Small intestine (tissue), 7 donors: ENCODE measurements around the gene TRPV2. TPM values are rescaled to one million over a fixed set of nuclear protein-coding genes. Genes with fewer than 3 reads are reported as not detected.
"Not testable (repeated sequence)": the region's sequence is repeated elsewhere in the genome, so short reads cannot be mapped to it uniquely, and the experiment has no call there.

Experiments
- DNase-seq, 2 donors: peaks; one replicate each; pipeline versions ENCODE4 v3.0.0 to v3.0.0-alpha.2; 2013
- FAIRE-seq: peaks from 2 replicates; lab custom pipeline; 2012; peaks lifted over from hg19 to GRCh38; lab: Jason Lieb, UNC
- H3K27ac ChIP-seq, 3 donors: one replicate each; pipeline ENCODE4 v1.5.1; 2013; ENCODE audit warnings: low read length in 2 of 3, mild to moderate bottlenecking in 2 of 3, control low read depth in 1 of 3, inconsistent platforms in 1 of 3, low read depth in 1 of 3, moderate library complexity in 1 of 3
- H3K27me3 ChIP-seq, 3 donors: one replicate each; pipeline ENCODE4 v1.6.1; 2013; ENCODE audit warnings: low read length in 3 of 3, inconsistent platforms in 1 of 3; ENCODE audit not compliant: control insufficient read depth in 3 of 3, insufficient read depth in 3 of 3
- H3K36me3 ChIP-seq, 3 donors: one replicate each; pipeline ENCODE4 v1.6.1; 2013; ENCODE audit warnings: low read length in 3 of 3, inconsistent platforms in 1 of 3, low read depth in 1 of 3, mild to moderate bottlenecking in 1 of 3, moderate library complexity in 1 of 3; ENCODE audit not compliant: control insufficient read depth in 3 of 3, insufficient read depth in 2 of 3
- H3K4me1 ChIP-seq, 3 donors: one replicate each; pipeline ENCODE4 v1.6.1; 2013; ENCODE audit warnings: low read length in 2 of 3, inconsistent platforms in 1 of 3, low read depth in 1 of 3, mild to moderate bottlenecking in 1 of 3, moderate library complexity in 1 of 3; ENCODE audit not compliant: control insufficient read depth in 3 of 3, insufficient read depth in 2 of 3
- H3K4me3 ChIP-seq, 3 donors: one replicate each; pipeline ENCODE4 v1.5.1; 2013; ENCODE audit warnings: low read length in 3 of 3, control low read depth in 1 of 3, inconsistent platforms in 1 of 3, low read depth in 1 of 3, mild to moderate bottlenecking in 1 of 3, moderate library complexity in 1 of 3
- H3K9me3 ChIP-seq, 2 donors: one replicate each; pipeline ENCODE4 v1.6.1; 2013; ENCODE audit warnings: low read depth in 1 of 2, low read length in 1 of 2; ENCODE audit not compliant: control insufficient read depth in 2 of 2, insufficient read depth in 1 of 2
- WGBS, 3 donors: extraction: QIAGEN DNeasy Blood & Tissue Kit; methylation state at CpG; one replicate each; pipeline ENCODE4 v1.1.7; 2013; 5-methylcytosine and 5-hydroxymethylcytosine counted together
- polyA plus RNA-seq, 4 donors: library from polyadenylated mRNA; stranded (reverse) in 3 of 4; unstranded in 1 of 4; fragments of 200-250 nt in 3 of 4; fragments of 120-200 nt in 1 of 4; gene quantifications; one replicate each; pipeline versions ENCODE4 v1.2.1 to v1.2.3, GENCODE V29; 2013
- donor health status: healthy with polysubstance abuse.
- donor health status: control.
- donor health status: control.
- donor health status: Bipolar disorder and iron deficiency.
- donor health status: healthy.

The TRPV2 gene
- polyA plus RNA-seq, 4 donors, result 0.45 to 9.3 (median 3.3) TPM

GRCh38 chr17:16450028-16450427 is 34.7 kb downstream of the TRPV2 start:
- Histone ChIP-seq H3K36me3 (peaks cover 2 to 94% (median 11%) of the 10 kb centered on the region in 3 donors), H3K27ac (peak overlapping the region in 1 of 3 donors; percentile 21), H3K9me3 (no peaks in the 10 kb centered on the region), H3K4me3 (no peak overlapping the region), H3K27me3 (no peaks in the 10 kb centered on the region), H3K4me1 (peaks cover 0 to 18% (median 0%) of the 10 kb centered on the region in 3 donors)
- WGBS, 3 donors, result 80 to 87% (median 85%) methylated on average over 4 of the region's 4 CpGs
- DNase-seq (no peak), FAIRE-seq (no peak)

GRCh38 chr17:16452268-16452667 is 36.9 kb downstream of the TRPV2 start:
- FAIRE-seq, DNase-seq: not testable (repeated sequence)
- WGBS, 3 donors, result 74 to 93% (median 77%) methylated on average over 8 of the region's 8 CpGs

GRCh38 chr17:16453493-16453851 is 38.1 kb downstream of the TRPV2 start:
- FAIRE-seq (no peak), DNase-seq (no peak)
- peaks cover 0 to 88% (median 4%) of the 10 kb centered on the region in 3 donors for H3K36me3 ChIP-seq
- peak overlapping the region in 1 of 3 donors; percentile 2 for H3K27ac ChIP-seq
- 80 to 88% (median 87%) methylated on average over 4 of the region's 4 CpGs for WGBS, 3 donors
- no peaks in the 10 kb centered on the region for H3K9me3 ChIP-seq
- peaks cover 0 to 25% (median 2%) of the 10 kb centered on the region in 3 donors for H3K4me1 ChIP-seq
- no peak overlapping the region for H3K4me3 ChIP-seq
- no peaks in the 10 kb centered on the region for H3K27me3 ChIP-seq

More at GRCh38 chr17:16452268-16452667, 36.9 kb downstream of the TRPV2 start:
- not testable (repeated sequence) for H3K27ac ChIP-seq, H3K27me3 ChIP-seq, H3K9me3 ChIP-seq, H3K4me3 ChIP-seq
- H3K36me3 ChIP-seq, result peaks cover 0 to 88% (median 11%) of the 10 kb centered on the region in 3 donors
- peaks cover 0 to 21% (median 1%) of the 10 kb centered on the region in 3 donors for H3K4me1 ChIP-seq

- Histone ChIP-seq H3K4me1 (peaks cover 0 to 46% (median 11%) of the 10 kb centered on the region in 3 donors), H3K27me3 (no peaks in the 10 kb centered on the region), H3K9me3 (no peaks in the 10 kb centered on the region), H3K36me3 (peaks cover 0 to 88% (median 9%) of the 10 kb centered on the region in 3 donors), H3K4me3 (no peak overlapping the region), H3K27ac (peak overlapping the region in 1 of 3 donors; percentile 48)
- DNase-seq (peak in 1 of 2 donors; percentile 88), FAIRE-seq (no peak)
- WGBS, 3 donors, result 22 to 65% (median 44%) methylated on average over 4 to 5 of the region's 5 CpGs
These were observed 40.8 kb downstream of the TRPV2 start for GRCh38 chr17:16455997-16456741.

GRCh38 chr17:16456742-16457316 is 41.5 kb downstream of the TRPV2 start:
- 43 to 73% (median 57%) methylated on average over 9 of the region's 9 CpGs for WGBS, 3 donors
- peak overlapping the region in 1 of 3 donors; percentile 48 for H3K27ac ChIP-seq
- peaks cover 0 to 49% (median 12%) of the 10 kb centered on the region in 3 donors for H3K4me1 ChIP-seq
- peak in 1 of 2 donors; percentile 61 for DNase-seq
- H3K36me3 ChIP-seq, result peaks cover 3 to 88% (median 15%) of the 10 kb centered on the region in 3 donors
- no peaks in the 10 kb centered on the region for H3K9me3 ChIP-seq
- H3K4me3 ChIP-seq, result no peak overlapping the region
- no peak for FAIRE-seq
- H3K27me3 ChIP-seq, result no peaks in the 10 kb centered on the region

- Histone ChIP-seq H3K36me3 (peaks cover 3 to 88% (median 17%) of the 10 kb centered on the region in 3 donors), H3K4me3 (no peak overlapping the region), H3K27ac (peak overlapping the region in 1 of 3 donors; percentile 73), H3K4me1 (peaks cover 2 to 63% (median 15%) of the 10 kb centered on the region in 3 donors), H3K27me3 (no peaks in the 10 kb centered on the region), H3K9me3 (no peaks in the 10 kb centered on the region)
- FAIRE-seq (no peak), DNase-seq (no peak)
- WGBS, 3 donors, result 76 to 86% (median 84%) methylated on average over 11 of the region's 11 CpGs
These were observed 43.9 kb downstream of the TRPV2 start for GRCh38 chr17:16459271-16459670.

GRCh38 chr17:16459855-16460550 is 44.6 kb downstream of the TRPV2 start:
- H3K27ac ChIP-seq, result peak overlapping the region in 2 of 3 donors; percentile 52 to 73
- no peak for FAIRE-seq

More at GRCh38 chr17:16459855-16460550, 44.6 kb downstream of the TRPV2 start:
- Histone ChIP-seq H3K4me3 (no peak overlapping the region), H3K4me1 (peaks cover 2 to 70% (median 15%) of the 10 kb centered on the region in 3 donors), H3K36me3 (peaks cover 3 to 90% (median 17%) of the 10 kb centered on the region in 3 donors), H3K27me3 (no peaks in the 10 kb centered on the region), H3K9me3 (no peaks in the 10 kb centered on the region)
- DNase-seq, result peak in 1 of 2 donors; percentile 58
- 70 to 76% (median 71%) methylated on average over 5 of the region's 5 CpGs for WGBS, 3 donors
